DMS53 treated with DMSO at 0.1 percent for 48 hours (cell line): ENCODE results near the gene KIAA0930.
"Not testable (repeated sequence)": the region's sequence is repeated elsewhere in the genome, so short reads cannot be mapped to it uniquely, and the experiment has no call there.

Experiments
- DNase-seq: peaks from one replicate; lab custom pipeline; 2025; ENCODE audit not compliant: unreplicated experiment; lab: John Stamatoyannopoulos, UW

The KIAA0930 gene

DNA sequence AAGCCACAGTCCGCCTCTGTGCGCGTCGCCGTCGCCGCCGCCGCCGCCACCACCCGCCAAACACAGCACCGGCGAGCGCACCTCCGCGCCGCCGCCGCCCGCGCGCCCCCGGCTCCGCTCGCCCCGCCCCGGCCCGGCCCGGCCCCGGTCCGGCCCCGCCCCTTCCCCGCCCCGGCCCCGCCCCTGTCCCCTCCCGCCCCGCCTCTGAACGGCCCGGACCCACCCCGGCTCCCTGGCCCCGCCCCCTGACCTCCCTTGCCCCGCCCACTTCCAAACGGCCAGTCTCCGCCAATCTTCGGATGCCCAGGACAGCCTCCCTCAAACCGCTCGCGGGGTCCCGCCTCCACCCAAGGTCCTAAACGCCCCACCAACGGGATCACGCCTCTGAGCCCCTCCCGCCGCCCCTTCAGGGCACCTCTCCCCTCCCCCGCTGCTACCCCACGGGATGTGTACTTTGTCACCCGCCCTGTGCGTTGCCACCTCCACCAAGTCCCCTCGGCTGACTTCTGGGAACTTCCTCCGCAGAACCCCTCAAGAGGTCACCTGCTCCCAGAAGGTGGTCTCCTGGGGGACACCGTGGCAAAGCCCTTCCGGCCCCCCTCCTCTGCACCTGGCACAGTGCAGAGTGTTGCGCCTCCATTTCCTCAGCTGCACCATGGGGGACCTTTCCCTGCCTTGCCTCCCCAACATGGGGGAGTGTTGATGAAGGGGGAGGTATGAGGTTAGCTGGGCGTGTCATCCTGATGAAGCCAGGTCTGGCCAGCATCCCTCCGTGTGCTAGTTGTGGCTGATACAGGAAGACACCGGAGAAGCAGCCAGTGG lies at the start of gene KIAA0930:
Gene KIAA0930, minus strand, starts transcription at position 85 of the 822 bp plus-strand sequence. CDS start 191 bp downstream, outside the sequence.
- peak; percentile 10 for DNase-seq

DNA sequence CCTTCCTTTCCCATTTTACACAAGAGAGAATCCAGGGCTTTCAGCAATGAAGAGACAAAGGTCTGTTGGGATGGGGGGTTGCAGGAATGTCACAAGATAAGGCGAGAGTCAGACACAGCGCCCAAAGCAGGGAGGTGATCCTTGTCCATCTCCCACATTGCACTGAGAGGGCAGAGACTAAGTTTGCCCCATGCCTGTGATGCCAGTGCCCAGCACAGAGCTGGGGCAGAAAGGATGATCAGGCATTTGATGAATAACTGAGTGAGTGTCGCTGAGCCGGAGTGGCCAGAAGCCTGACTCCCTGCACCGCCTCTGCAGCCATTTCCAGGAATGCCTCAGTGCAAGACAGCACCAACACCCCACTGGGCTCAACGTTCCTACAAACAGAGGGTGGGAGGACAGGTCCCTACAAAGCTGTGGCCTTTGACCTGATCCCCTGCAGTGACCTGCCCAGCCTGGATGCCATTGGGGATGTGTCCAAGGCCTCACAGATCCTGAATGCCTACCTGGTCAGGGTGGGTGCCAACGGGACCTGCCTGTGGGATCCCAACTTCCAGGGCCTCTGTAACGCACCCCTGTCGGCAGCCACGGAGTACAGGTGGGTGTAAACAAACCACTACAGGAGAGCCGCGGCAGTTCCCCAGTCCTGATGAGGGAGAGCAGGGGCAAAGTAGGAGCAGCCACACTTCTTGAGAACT lies 46.3 kb upstream of the KIAA0930 start:
- DNase-seq: no peak

- no peak for DNase-seq
These were observed 44.8 kb upstream of the KIAA0930 start for GRCh38 chr22:45285263-45286058.

- DNase-seq: peak; percentile 64
These were observed 44.1 kb upstream of the KIAA0930 start, which contains the start of gene UPK3A for GRCh38 chr22:45284705-45285262. UPK3A (plus strand) TSS chr22:45284949; CDS start chr22:45285014, 65 bp downstream.

GRCh38 chr22:45281010-45281409 lies 40.3 kb upstream of the KIAA0930 start:
- DNase-seq: no peak

GRCh38 chr22:45280587-45280980 lies 39.9 kb upstream of the KIAA0930 start:
- no peak for DNase-seq

GRCh38 chr22:45278125-45278524 lies 37.4 kb upstream of the KIAA0930 start:
- no peak for DNase-seq

DNA sequence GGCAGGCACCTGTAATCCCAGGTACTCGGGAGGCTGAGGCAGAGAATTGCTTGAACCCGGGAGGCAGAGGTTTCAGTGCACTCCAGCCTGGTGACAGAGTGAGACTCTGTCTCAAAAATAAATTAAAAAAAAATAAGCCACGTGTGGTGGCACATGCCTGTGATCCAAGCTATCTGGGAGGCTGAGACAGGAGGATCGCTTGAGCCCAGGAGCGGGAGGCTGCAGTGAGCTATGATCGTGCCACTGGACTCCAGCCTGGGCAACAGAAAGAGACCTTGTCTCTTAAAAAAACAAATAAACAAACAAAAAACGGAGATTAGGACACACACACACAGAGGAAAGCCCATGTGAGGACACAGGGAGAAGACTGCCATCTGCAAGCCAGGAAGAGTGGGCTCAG lies 37.0 kb upstream of the KIAA0930 start:
- DNase-seq: not testable (repeated sequence)

GRCh38 chr22:45276507-45277105 lies 35.9 kb upstream of the KIAA0930 start:
- no peak for DNase-seq

- no peak for DNase-seq
These were observed 32.9 kb upstream of the KIAA0930 start for GRCh38 chr22:45273452-45274075.

GRCh38 chr22:45272498-45272897 lies 31.8 kb upstream of the KIAA0930 start:
- no peak for DNase-seq

GRCh38 chr22:45271667-45272201 lies 31.0 kb upstream of the KIAA0930 start:
- no peak for DNase-seq

DNA sequence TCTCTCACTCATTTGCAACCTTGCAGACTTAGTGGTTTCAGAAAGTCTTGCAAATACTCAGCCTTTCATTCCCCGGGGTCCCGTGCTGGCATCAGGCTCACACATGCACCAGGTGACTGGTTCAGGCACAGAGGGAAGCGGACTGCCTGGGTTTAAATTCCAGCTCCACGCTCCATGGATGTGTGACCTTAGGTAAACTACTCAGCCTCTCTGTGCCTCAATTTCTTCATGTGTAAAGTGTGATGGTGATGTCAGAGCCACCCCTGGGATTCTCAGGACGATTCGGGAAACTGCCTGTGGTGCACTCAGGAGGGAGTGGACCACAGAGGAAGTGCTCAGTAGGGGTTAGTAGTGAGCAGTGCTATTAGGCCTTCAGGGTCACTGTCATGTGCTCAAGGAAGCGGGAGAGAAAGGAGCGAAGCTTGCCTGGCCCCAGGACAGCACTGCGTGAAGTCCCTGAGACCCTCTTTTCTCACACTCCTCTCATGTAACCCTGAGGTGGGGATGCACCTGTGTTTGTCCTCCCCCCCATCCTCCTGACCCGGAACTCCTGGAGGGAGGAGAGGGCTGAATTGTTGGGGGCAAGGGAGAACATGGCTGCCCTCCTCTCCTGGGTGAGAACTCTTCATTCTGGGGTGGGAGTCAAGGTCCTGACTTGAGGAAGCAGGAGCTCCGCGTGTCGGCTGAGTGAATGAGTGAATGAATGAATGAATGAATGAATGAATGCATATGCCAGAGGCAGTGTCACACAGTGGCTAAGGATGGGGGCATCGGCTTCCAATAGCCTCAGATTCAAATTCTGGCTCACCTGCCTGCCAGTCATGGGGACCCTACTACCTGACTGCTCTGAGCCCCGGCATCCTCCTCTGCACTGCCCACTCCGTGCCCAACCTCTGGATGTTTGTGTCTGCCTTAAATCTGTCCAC lies 29.7 kb upstream of the KIAA0930 start:
- no peak for DNase-seq

DNA sequence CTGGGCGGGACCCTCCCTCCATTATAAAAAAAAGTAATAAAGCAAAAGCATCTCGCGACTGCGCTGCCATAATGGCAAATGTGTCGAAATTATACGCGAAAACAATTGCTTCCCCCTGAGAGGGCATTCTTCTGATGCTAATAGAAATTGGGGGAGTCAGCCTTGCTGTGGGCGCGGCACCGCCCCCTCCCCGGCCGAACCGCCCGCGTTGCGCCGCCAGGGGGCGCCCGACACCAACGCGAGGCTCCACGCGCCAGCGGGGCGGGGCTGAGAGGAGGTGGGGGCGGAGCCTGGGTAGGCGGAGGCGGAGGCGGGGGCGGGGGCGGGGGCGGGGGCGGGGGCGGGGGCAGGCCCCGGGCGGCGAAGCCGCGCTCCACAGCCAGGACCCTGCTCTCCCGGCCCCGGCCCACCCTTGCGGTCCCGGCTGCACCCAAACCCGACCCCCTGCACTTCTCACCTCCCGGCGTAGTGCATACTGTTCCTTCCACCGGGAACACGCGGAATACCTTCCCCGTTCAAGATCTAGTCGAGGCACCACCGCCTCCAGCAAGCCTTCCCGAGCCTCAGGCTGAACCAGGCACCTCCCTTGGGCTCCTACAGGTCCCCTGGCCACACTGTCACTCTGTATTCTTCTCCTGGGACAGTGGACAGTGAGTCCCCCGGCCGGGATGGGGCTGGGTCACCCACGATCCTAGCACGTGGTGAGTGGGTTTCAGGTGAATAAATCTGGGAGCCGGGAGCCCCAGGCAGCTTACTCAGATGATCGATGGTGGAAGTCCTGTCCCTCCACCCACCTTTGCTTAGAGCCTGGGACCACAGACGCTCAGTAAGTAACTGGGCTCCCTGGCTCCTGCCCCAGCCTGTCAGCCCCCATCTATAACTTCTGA lies 28.5 kb upstream of the KIAA0930 start:
- peak; percentile 26 for DNase-seq

- peak; percentile 37 for DNase-seq
These were observed 27.7 kb upstream of the KIAA0930 start for GRCh38 chr22:45268167-45268957.

DNA sequence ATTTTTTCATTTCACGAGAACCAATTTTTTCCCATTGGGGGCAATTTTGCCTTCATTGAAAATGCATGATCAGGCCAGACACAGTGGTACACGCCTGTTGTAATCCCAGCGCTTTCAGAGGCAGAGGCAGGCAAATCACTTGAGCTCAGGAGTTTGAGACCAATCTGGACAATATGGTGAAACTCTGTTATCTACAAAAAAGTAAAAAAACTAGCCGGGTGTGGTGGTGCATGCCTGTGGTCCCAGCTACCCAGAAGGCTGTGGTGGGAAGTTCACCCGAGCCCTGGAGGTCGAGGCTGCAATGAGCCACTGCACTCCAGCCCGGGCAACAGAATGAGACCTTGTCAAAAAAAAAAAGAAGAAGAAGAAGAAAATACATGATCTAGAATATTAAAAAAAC lies 24.8 kb upstream of the KIAA0930 start:
- DNase-seq: no peak
